ENCODE data around the gene LSM3.
A peak's percentile ranks its signal among the peaks of the same experiment; 100 is the strongest.

The LSM3 gene

GRCh38 chr3:14201940-14202684 lies 23.5 kb downstream of the LSM3 start:
- no peak for DNase-seq (ENCODE audit: low read depth)

GRCh38 chr3:14202874-14203520 lies 24.4 kb downstream of the LSM3 start:
- DNase-seq (ENCODE audit: low read depth), result no peak

GRCh38 chr3:14203521-14204079 lies 25.0 kb downstream of the LSM3 start:
- peak; percentile 8 for DNase-seq (ENCODE audit: low read depth)

DNA sequence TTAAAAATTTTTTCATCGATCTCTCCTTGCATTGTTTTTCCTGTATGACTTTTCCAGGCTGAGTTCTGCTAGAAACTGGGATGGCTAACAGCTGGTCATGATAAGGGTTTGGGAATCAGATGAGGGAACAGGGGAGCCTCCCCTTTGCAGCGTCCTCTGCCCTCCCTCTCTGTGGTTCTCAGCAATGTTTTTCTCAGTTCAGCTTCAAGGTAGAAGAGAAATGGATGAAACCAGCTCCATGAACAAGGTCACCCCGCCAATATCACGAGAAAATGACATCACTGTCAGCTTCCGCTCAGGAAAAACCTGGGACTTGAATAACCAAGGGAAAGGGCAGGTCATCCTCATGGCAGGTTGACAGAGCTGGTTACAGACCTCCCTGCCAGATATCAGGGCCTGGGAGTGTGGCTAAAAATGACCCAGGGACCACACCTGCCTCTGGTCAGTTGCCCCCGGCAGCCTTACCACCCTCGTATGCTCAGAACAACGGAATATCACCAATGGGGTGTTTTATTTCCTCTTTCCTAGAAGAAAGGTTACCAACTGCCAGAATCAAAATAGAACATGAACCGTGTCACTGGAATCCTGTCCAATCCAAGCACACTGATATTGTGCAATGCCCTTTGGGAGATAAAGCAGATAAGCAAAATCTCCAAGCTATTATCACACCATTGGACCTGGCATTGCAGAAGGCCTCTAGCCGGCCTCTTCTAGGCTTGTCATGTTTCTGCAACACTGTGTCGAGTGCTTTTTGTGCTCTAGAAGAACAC lies 26.1 kb downstream of the LSM3 start:
- DNase-seq (ENCODE audit: low read depth), result no peak

DNA sequence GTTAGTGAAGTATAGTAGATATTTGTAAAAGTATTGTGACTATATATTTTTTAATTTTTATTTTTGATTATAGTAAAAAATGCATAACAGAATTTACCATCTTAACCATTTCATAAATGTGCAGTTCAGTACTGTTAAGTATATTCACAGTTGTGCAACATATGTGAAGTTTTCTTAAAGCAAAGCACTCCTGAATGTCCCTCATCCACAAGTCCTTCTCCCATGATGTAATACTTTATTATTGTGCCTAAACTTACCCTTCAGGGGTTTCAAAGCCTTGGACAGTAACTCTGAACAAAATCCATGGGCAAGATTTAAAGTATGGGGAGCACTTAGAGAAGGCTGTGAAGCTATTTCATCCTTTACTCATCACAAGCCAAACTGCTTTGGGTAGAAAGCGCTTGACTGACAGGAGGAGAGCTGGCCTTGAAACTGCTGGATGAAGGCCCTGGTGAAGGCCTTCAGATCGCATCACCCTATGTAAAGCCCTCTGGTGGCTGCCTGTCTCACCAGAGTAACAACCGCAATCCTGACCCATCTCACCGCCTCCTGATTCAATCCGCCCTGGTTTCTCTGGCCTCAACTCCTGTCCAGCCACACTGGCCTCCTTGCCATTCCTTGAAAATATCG lies 28.0 kb downstream of the LSM3 start:
- DNase-seq (ENCODE audit: low read depth), result no peak

- DNase-seq (ENCODE audit: low read depth), result no peak
Measured at GRCh38 chr3:14208168-14208567, 29.6 kb downstream of the LSM3 start.

GRCh38 chr3:14208977-14209394 lies 30.4 kb downstream of the LSM3 start:
- DNase-seq (ENCODE audit: low read depth), result no peak

DNA sequence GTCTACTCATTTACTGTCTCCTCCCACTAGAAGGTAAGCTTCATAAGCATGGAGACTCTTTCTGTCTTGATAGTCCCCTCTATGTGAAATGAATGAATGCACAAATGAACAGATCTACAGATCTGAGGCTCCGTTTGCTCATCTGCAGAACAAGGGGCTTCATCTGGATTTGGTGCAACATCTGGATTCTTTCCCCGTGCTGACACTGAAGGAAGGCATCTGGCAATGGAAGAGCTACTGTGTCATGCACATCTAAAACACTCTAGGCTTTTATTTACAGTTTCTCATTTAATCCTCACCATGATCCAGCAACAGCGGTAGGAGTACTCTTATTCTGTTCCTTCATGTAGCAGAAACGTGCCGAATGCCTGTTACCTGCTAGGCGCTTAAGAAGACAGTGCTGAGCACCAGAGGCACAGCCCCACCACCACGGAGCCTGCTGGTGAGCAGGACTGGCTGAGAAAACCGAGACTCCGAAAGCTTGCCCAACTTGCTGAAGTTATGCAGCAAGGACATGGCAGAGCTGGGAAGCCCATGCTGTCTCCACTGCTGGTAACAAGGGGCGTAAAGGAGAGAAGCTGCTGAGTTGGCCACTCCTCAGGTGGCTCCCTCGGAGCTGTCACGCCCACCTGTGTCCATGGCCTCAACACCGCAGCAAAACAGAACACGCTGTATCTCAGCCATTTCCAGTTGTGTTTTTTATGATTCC lies 31.1 kb downstream of the LSM3 start:
- no peak for DNase-seq (ENCODE audit: low read depth)

GRCh38 chr3:14210290-14210688 lies 31.7 kb downstream of the LSM3 start:
- DNase-seq (ENCODE audit: low read depth), result no peak

DNA sequence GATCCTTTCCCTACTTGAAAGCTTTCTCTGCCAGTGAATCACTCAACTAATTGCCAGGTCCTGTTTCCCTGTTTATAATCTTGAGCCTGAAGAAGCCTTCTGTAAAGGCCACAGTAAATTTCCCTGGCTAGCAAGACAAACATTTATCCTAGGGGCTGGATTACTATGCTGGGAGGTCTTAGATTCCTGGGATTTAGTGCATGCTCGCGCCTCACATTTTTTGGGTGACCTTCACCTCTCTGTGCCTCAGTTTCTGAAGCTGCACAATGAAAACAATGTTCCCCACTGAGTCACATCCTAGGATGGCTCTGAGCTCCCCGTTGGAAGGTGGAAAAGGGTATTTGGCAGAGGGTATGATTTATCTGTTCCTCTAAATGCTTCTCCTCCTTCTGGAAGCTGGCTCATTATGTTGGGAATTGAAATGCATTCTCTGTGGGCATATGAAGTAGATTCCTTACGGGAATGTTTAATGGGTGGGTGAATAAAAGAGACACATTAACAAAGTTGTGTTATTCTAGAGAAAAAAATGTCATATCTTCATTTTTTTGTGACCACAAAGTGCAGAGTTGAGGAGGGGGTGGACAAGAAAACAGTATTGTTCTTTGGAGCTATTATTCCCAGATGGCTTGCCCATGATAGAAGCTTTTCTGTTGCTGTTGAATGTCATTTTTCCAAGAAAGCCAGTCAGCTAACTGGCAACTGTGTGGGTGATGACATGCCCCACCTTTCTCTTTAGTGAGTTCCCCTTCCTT lies 32.4 kb downstream of the LSM3 start:
- no peak for DNase-seq (ENCODE audit: low read depth)

GRCh38 chr3:14211621-14212020 lies 33.0 kb downstream of the LSM3 start:
- no peak for DNase-seq (ENCODE audit: low read depth)

- DNase-seq (ENCODE audit: low read depth), result no peak
Measured at GRCh38 chr3:14212032-14212431, 33.4 kb downstream of the LSM3 start.

DNA sequence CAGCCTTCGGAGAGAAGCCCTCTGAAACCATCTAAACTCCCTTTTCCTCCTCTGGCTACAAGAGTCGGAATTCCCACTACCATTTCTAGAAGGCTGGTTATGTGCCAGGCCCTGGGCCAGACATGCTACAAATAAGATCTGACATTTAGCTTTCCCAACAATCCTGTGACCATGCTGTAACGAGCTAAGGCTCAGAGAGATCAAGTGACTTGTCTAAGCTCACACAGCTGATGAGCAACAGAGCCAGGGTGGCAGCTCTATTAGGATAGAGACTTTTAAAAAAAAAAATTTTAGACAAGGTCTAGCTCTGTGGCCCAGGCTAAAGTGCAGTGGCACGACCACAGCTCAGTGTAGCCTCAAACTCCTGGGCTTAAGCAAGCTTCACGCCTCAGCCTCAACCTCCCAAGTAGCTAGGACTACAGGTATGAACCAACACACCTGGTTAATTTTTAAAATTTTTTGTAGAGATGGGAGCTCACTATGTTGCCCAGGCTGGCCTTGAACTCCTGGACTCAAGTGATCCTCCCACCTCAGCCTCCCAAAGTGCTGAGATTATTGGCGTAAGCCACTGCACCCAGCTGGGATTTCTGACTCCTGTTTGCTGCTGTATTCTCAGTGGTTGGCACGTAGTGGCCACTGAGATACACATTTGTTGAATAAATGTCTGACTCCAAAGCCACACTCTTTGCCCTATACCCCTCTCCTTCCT lies 34.6 kb downstream of the LSM3 start:
- no peak for DNase-seq (ENCODE audit: low read depth)

GRCh38 chr3:14214764-14215163 lies 36.1 kb downstream of the LSM3 start:
- no peak for DNase-seq (ENCODE audit: low read depth)

GRCh38 chr3:14216257-14217048 lies 37.8 kb downstream of the LSM3 start:
- peak; percentile 14 for DNase-seq (ENCODE audit: low read depth)

GRCh38 chr3:14218355-14218754 lies 39.7 kb downstream of the LSM3 start:
- no peak for DNase-seq (ENCODE audit: low read depth)

DNA sequence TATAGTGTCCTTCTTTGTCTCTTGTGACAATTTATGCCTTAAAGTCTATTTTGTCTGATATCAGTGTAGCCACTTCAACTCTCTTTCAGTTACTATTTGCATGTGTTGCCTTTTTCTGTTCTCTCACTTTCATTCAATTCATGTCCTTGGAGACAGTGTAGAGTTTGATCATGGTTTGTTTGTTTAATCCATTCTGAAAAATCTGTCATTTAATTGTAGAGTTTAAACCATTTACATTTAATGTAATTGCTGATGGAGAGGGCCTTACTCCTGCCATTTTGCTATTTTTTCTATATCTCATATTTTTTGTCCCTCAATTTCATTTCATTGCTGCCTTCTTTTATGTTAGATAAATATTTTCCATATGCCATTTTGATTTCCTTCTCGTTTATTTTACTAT lies 42.3 kb downstream of the LSM3 start:
- no peak for DNase-seq (ENCODE audit: low read depth)

GRCh38 chr3:14221902-14222301 lies 43.3 kb downstream of the LSM3 start:
- no peak for DNase-seq (ENCODE audit: low read depth)

- DNase-seq (ENCODE audit: low read depth), result no peak
Measured at GRCh38 chr3:14222457-14222856, 43.8 kb downstream of the LSM3 start.
